ENCODE data around the gene SIGLEC1.

Gene SIGLEC1

DNA sequence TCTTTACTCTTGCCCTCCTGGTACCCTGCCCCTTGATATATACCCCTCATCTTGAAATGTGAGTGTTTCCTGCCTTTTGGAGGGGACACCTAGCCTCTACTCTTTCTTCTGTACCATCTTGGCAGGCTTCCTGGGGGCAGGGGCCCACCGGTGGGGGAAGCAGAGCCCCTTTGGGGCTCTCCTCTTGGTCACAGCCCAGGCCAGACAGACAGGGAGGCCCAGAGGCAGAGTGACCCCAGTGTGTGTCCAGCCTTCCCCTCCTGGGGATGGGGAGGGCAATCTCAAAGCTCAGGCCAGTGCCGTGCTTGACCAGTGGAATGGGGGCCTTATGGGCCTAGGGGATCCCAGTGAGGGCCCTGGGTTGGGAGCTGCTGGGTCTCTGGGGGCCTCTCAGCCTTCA is 34.2 kb downstream of the SIGLEC1 start:
- DNase-seq: no peak

DNA sequence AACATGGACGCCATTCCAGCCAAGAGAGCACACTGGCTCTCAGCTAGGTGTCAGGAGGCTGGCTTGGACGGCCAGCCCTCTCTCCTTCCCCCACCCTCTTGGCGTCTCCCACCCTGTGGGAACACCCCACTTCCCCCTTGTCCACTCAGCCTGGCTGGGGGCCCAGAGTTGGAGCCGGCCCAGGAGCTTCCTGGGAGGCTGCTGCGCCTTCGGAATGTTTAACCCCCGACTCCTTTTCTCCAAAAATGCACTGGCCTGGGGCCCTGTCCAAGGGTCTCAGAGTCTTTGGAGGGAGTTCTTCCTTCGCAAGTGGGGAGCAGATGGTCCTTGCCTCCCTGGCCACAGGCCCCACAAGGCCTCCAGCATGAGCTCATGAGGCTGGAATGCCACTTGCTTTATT is 34.7 kb downstream of the SIGLEC1 start:
- no peak for DNase-seq

DNA sequence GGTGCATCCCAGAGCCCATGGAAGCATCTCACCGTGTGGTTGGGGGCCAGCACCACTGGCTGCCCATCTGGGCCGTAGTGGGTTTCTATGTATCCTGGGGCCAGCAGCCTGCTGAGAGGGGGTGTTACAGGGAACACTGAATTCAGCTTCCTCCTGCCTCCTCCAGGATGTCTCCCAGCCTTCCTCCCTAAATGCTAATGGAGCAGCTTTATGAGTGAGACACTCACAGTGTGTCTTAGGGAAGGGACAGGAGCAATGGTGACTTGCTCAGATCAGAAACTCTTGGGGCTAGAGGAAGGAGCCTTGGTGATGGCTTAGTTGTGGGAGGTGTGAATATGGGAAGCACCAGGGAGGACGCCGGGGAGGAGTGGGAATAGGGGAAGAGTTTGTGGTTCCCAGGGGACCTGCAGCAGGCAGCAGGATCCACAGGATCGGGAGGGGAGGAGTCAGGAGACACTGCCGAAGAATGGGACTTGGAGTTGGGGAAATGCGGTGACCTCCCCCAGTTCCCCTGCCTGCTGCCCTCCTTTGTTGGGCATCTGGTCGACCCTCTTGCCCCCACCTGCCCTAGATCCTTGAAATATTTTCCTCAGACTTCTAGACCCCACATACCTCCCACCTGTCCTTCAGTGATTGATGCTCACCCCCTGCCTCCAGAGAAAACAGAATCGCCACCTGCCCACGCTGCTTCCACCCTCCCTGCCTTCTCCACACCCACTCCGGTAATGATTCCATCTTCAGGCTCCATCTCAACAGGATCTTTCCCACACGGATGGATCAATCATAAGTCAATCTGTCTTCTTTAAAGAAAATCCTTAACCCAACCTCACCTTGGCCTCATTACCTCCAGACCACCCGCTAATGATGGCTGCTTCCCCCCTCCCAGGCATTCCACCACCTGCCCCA is 37.2 kb downstream of the SIGLEC1 start:
- no peak for DNase-seq

DNA sequence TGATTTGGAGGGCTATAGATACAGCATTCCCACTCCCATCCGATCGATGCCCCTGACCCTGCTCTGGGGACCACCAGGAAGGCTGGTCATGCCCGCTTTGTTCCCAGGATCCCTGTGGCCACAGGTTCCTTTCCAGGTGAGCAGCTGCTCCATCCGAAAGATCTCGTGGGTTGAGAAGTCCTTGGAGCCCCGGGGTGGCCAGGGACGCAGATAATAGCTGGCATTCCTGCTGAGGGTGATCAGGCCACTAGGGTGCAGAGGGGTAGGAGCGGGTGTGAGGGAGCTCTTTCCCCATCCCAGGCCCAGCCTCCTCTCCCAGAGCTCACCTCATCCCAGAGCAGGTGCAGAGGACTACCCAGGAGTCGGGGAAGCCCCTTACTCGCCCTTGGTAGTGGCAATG is 38.0 kb downstream of the SIGLEC1 start:
- no peak for DNase-seq

DNA sequence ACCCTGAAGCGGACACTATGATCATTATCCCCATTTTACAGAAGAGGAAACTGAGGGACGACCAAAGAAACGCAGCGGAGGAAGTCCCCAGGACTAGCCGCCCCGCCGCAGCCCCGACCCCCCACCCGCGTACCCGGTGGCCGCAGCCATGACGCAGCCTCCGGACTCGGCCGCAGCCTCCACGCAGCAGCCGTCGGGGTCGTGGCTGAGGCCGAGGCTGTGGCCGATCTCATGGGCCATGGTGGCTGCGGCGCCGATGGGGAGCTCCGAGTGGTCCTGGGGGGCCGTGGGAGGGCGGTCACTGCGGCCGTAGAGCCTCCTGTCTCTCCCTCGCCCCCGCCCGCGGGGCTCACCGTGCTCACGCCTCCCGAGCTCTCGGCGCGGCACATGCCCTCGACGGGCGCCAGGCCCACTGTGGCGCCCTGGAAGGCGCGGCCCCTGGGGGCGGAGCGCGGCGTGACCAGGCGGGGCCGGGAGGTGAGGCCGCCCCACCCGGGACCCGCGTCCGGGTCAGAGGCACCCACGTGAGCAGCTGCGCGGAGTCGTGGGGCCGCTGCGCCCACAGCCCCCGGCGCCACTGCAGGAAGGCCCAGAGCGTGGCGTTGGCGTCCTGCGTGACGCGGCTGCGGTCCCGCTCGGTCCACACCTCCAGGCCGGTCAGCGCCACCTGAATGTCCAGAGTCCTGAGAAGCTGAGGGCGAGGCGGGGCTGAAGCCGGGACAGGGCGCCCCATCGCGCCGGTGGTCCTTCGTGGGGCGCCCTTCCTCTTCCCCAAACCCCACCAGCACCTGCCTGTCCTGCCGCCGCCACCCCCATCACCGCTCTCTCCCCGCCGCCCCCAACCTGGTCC is 39.0 kb downstream of the SIGLEC1 start:
- DNase-seq: no peak

DNA sequence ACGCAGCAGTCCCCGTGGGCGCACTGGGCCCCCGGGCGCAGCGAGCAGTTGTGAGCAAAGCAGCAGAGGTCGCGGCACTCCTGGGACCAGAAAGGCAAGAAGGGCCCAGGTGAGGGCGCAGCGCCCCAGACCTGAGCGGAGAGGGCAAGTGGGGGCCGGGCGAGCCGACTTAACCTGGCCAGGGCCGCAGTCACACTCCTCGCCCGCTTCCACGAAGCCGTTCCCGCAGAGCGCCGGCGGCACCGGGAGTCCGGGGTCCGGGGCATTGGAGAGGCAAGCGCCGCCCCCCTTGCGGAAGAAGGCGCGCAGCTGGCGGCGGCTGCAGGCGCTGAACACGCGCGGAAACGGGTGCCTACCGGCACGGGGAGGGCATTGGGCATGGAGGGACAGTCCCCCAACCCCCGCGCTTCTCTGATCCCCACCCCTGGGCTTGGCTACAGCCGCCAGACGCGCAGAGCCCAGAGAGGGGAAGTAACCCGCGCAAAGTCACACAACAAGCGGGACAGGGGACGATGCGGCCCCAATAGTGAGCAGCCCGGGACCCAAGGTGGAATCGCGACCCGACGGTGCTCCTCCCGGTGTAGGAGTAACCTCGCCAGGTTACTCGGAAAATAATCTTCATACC is 39.7 kb downstream of the SIGLEC1 start:
- no peak for DNase-seq

DNA sequence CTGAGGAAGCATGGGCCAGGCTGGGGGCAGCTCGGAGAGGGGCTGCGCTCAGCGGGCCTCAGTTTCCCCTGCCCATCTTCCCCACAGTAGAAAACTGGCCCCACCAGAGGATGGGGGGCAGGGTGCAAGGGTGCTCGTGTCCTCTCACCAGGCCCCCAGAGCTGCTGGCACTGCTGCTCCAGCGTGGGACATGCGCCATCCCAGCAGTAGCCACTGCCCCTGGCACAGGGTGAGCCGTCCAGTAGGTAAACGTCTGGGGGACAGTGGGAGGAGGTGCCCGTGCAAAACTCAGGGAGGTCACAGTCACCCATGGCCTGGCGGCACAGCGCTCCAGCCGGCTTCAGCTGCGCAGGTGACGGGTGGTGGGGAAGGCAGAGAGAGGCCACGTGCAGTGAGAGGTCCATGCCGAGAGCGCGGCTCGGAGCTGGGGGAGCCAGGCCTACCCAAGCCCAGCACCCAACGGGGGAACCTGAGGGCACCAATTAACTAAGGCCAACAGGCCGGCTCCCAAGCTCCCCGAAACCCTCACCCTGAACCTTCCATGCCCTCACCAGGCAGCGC is 40.3 kb downstream of the SIGLEC1 start:
- no peak for DNase-seq

DNA sequence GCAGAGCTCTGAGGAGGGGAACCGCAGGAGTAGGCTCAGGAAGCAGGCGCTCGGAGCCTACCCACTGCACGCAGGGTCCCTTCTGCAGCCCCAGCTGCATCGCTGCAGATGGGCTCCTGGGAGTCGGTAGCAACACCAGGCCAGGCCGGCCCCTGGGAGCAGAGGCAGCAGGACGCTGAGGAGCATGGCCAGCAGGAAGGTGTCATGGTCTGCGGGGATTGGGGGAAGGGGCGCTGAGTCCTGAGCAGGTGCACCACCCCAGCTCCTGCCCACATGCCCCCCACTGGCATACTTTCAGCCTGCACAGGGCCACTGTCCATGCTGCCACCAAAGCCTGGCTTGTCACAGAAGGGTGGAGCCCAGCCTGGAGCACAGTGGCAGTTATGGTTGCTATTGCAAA is 41.5 kb downstream of the SIGLEC1 start:
- no peak for DNase-seq

DNA sequence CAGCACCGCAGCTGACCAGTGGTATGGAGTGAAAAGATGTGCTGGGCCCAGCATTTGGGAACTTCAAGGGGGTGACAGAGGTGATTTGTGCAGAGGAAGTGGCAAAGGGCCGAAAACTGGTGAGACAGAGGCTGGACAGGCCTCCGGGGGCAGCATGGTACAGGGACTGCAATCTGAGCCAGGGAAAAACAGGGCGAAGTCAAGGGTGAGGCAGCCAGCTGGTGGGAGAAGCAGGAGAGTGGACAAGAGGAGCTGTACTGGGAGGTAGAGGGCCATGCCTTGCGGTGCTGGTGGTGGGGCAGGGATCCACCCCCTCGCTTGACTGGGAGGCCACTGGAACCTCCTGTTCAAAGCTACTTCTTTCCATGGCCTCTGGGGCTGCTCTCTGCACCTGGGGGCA is 41.9 kb downstream of the SIGLEC1 start:
- DNase-seq: no peak

DNA sequence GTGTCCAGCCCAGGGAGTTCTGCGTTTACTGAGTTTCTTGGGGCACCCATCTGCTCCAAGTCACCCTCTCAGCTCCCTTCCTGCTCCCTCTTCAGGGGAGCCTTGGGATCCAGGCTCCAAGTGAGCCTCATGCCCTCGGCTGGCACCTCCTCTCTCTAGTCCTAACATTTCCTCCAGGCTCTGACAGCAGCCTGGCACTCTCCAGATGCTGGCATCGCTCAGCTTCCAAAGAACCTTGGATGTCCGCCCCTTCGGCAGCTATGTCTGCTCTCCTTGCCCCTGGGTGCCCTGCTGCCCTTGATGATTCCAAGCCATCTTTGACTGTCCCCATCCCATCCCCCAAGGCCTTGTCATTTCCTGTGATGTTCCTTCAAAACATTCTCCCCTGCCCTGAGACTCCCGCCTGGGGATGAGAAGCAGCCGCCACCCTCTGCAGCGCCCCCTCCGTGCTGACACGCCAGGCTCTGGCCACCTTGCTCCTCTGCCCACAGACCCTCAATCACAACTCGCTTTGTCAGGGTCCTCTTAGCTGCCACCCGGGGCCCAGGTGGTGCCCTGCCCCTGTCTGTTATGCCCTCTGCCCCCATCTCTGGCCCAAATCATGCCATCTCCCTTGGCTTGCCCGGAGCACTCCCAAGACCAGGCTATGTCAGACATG is 42.6 kb downstream of the SIGLEC1 start:
- DNase-seq: no peak

DNA sequence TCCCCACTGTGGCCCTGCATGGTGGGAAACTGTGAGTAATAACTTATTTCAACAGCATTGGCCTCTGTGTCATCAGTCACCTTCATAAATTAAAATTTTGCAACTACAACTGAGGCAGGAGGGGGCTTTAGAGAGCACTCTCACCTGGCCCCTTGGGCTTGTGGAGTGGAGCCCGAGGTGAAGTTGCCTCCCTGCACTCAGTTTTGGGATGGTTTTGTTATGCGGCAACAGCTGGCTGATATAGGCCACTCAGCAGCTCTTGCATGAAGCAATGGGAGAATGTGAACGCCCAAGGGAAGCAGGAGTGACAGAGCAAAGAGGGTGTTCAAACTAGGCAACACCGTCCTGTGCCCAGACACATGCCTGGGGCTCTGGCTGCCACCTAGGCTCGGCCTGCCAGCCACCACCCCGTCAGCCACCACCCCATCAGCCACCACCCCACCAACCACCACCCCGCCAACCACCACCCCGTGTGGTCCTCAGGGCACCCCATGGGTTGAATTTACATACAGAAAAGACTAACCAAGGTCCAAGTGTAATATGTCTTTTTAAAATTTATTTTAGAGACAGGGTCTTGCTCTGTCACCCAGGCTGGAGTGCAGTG is 44.9 kb downstream of the SIGLEC1 start:
- no peak for DNase-seq

DNA sequence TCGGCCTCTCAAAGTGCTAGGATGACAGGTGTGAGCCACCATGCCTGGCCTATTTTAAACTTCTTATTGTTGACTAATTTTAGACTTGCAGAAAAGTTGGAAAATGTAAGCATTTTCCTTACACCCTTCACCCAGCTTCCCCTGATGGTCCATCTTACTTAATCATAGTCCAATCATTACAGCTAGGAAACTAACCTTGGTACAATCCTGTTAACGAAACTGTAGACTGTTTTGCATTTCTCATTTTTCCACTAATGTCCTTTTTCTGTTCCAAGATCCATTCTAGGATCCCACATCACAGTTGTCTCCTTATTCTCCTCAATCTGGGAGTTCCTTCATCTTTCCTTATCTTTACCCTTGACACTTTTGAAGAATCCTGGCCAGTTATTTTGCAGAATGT is 48.5 kb downstream of the SIGLEC1 start:
- no peak for DNase-seq

DNA sequence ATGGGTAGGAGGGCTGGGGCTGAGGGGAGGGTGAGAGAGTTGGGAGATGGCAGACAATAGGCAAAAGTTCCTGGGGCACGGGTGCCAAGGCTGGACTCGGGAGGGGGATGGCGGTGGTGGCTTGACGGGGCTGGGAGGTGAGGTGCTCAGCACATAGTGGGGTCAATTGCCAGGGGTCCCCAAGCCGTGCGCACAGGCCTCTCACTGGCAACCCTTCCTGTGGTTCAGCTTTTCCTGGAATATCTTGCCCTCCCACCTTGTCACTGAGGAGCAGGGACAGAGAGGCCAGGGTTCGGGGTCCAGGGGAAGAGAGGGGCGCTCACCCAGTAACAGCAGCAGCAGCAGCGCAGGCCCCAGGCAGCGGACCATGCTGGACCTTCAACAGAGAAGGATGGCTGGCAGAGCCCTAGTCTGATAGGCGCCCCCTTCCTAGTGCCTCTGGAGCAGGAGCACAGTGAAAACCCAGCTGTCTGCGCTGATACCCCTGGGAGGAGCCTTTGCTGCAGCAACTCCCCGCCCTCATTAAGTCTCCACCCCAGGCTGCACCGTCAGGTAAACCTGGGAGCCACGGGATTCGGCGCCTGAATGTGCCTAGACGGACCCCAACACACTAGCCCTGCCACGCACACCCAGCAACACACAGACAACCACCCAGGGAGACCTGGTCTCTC is 49.2 kb downstream of the SIGLEC1 start, which contains the start of gene GFRA4:
Gene GFRA4, minus strand, starts transcription at position 369 of the 671 bp plus-strand sequence. Its CDS starts 0 bp downstream, at position 369.
- no peak for DNase-seq

Data from activated CD4-positive, alpha-beta T cell treated with anti-CD3 and anti-CD28 coated beads, Interleukin-10, Interleukin-2, amounts not matched to agents 100 ng/mL and 50 ng/mL, durations not matched to agents 16 hours and 8 hours (primary cell).